Prostate gland (tissue), 2 donors: Measurements from ENCODE around the gene RGS7.

ENCODE experiments used
- CTCF ChIP-seq, 4 experiments: fragments of 200-600 bp in 2 of 4; fragments of 450-650 bp in 2 of 4; sonication (generic) in 2 of 4; IDR thresholded peaks; 1 replicate in 3 of 4; 2 replicates in 1 of 4; pipeline ENCODE4 v1.5.1; 2016 to 2019; ENCODE audit warnings: antibody characterized with exemption in 4 of 4, mild to moderate bottlenecking in 2 of 4, moderate library complexity in 2 of 4
- POLR2AphosphoS5 ChIP-seq: sonication (generic); formaldehyde crosslinking; IDR thresholded peaks from one replicate; pipeline ENCODE4 v1.6.1; 2017; ENCODE audit warnings: antibody characterized with exemption

- TF ChIP-seq POLR2AphosphoS5 (no peak), CTCF (IDR thresholded peaks at IDR 0.05) (no peak)
Observed at GRCh38 chr1:241138248-241138647, 218.8 kb downstream of the RGS7 start.
